ENCODE measurements around the gene SEZ6. TPM values are rescaled to one million over a fixed set of nuclear protein-coding genes. Genes with fewer than 3 reads are reported as not detected.
A peak's percentile ranks its signal among the peaks of the same experiment; 100 is the strongest.

Gene SEZ6
- total and polyA plus RNA-seq, 2 of the 4 experiments (the other 2 are of a cell fraction): not detected

- Histone ChIP-seq H3K9ac (ENCODE audit: low read depth, low read length) (no peak overlapping the region), H4K5ac (ENCODE audit: low read depth, low read length) (no peak overlapping the region), H2AK9ac (replicated peaks; ENCODE audit: low read depth, low read length, poor library complexity) (no peak overlapping the region), H3K27ac (ENCODE audit: insufficient read depth, low read length) (no peak overlapping the region), H3K23ac (ENCODE audit: low read depth, low read length) (no peak overlapping the region), H3K18ac (ENCODE audit: low read depth, low read length) (no peak overlapping the region), H2BK15ac (ENCODE audit: low read depth, low read length) (no peak overlapping the region), H3K4me3 (ENCODE audit: insufficient read depth, low read depth, low read length) (no peak overlapping the region), H3K56ac (ENCODE audit: extremely low read depth, insufficient read depth, low read length) (no peak overlapping the region), H3K27me3 (ENCODE audit: control insufficient read depth, insufficient read depth, low read length) (peaks cover 34% of the 10 kb centered on the region), H3K4me2 (ENCODE audit: low read depth, low read length) (no peak overlapping the region), H2AFZ (replicated peaks; ENCODE audit: low read length, poor library complexity) (no peak overlapping the region), H3K9me3 (ENCODE audit: control insufficient read depth, insufficient read depth, low read length) (no peaks in the 10 kb centered on the region), H3K14ac (replicated peaks; ENCODE audit: low read depth, low read length) (no peak overlapping the region), H4K8ac (ENCODE audit: low read depth in 2 of 2, low read length in 2 of 2) (no peak overlapping the region), H3K79me1 (ENCODE audit: low read depth in 1 of 2, low read length in 2 of 2) (no peaks in the 10 kb centered on the region), H2AK5ac (ENCODE audit: low read depth, low read length) (no peak overlapping the region), H4K20me1 (ENCODE audit: insufficient read depth, low read length) (no peaks in the 10 kb centered on the region), H3K4ac (ENCODE audit: low read depth, low read length) (no peak overlapping the region), H2BK120ac (ENCODE audit: low read depth, low read length) (no peak overlapping the region), H2BK20ac (ENCODE audit: low read depth, low read length) (no peak overlapping the region), H3K9me1 (ENCODE audit: insufficient read depth, low read length) (0 out of 2 replicates have a peak, but pooled peaks cover 4% of the 10 kb centered on the region), H3K4me1 (ENCODE audit: control insufficient read depth, insufficient read depth, low read length) (peaks cover 4% of the 10 kb centered on the region; the same call in 1 of the 2 replicates), H3K36me3 (ENCODE audit: control insufficient read depth, insufficient read depth, low read length) (no peaks in the 10 kb centered on the region), H4K91ac (ENCODE audit: insufficient read depth, low read depth, low read length) (no peak overlapping the region), H2BK5ac (ENCODE audit: low read depth, low read length, poor library complexity, severe bottlenecking) (no peak overlapping the region)
- BruUV-seq (replicated peaks): no TSS peak
- DNase-seq (no peak), ATAC-seq (ENCODE audit: low read depth) (peak; percentile 6; the same call in 1 of the 2 replicates)
- intact Hi-C loops (cut with micrococcal nuclease) (loop anchor here (2.0 to 10.0 kb wide), 2 partner anchors 38 to 76 kb away; partner anchors contain the start of genes PIPOX and SEZ6), in situ Hi-C loops (cut with MboI; ENCODE audit: low sequenced_read_pairs) (loop anchor here (5.0 kb wide), 1 partner anchor 139 kb away; no protein-coding TSS in a partner anchor), dilution Hi-C loops (cut with HindIII; ENCODE audit: low sequenced_read_pairs, unreplicated experiment) (no loop called here)
- no CpG with 5 or more reads among the region's 10 CpGs for WGBS, 2 experiments (ENCODE audit: extremely low coverage in 2 of 2, insufficient read length in 1 of 2)
- TF ChIP-seq CEBPB (IDR thresholded peaks at IDR 0.05; ENCODE audit: low read depth, low read length): no peak
- no peak for TF ChIP-seq CTCF (conservative IDR thresholded peaks at IDR 0.05; ENCODE audit: low read depth, low read length)
- TF ChIP-seq USF2 (IDR thresholded peaks at IDR 0.05; ENCODE audit: low read depth, low read length): no peak
- TF ChIP-seq ELK1 (IDR thresholded peaks at IDR 0.05; ENCODE audit: borderline replicate concordance, low read depth, low read length): no peak
- no peak for TF ChIP-seq MXI1 (IDR thresholded peaks at IDR 0.05; ENCODE audit: borderline replicate concordance, low read depth, low read length)
- TF ChIP-seq MAFK (IDR thresholded peaks at IDR 0.05; ENCODE audit: low read depth, low read length): no peak
- no peak for TF ChIP-seq POLR2A (IDR thresholded peaks at IDR 0.05; ENCODE audit: low read depth, low read length)
- no peak for TF ChIP-seq NFE2L2 (IDR thresholded peaks at IDR 0.05; ENCODE audit: low read depth, low read length)
- no peak for TF ChIP-seq SMC3 (IDR thresholded peaks at IDR 0.05; ENCODE audit: low read depth, low read length)
- no peak for TF ChIP-seq RAD21 (IDR thresholded peaks at IDR 0.05; ENCODE audit: low read length)
- TF ChIP-seq CHD1 (IDR thresholded peaks at IDR 0.05; ENCODE audit: low read depth, low read length): no peak
- CTCF ChIA-PET: interaction anchor here (1.0 to 1.5 kb wide), 2 partner anchors 143 to 149 kb away, joined by 3 to 6 read pairs; no protein-coding TSS in a partner anchor
- POLR2A ChIA-PET (ENCODE audit: unreplicated experiment): no interaction called here
Measured at GRCh38 chr17:28968231-28968913, 37.5 kb downstream of the SEZ6 start.
